CD14-positive monocyte (primary cell): ENCODE measurements around the gene EXOC4. TPM values are rescaled to one million over a fixed set of nuclear protein-coding genes. Genes with fewer than 3 reads are reported as not detected.

ENCODE experiments used
- DNase-seq, 3 donors: peaks; one replicate each; pipeline ENCODE4 v3.0.0-alpha.2; 2011 to 2022
- H2AFZ ChIP-seq: 2 replicates; pipeline ENCODE4 v1.6.0; 2012; ENCODE audit warnings: mild to moderate bottlenecking, low read depth, low read length, inconsistent platforms; ENCODE audit not compliant: insufficient read depth, poor library complexity, severe bottlenecking
- H3K27ac ChIP-seq, 2 donors: 1 replicate in 1 of 2; 2 replicates in 1 of 2; pipeline ENCODE4 v1.5.1; 2012 to 2013; ENCODE audit warnings: low read length in 2 of 2, control low read depth in 1 of 2, inconsistent platforms in 1 of 2, low read depth in 1 of 2, mild to moderate bottlenecking in 1 of 2
- H3K27me3 ChIP-seq, 2 donors: one replicate each; pipeline versions ENCODE4 v1.6.0 to v1.6.1; 2011 to 2013; ENCODE audit warnings: low read length in 2 of 2; ENCODE audit not compliant: control insufficient read depth in 2 of 2, insufficient read depth in 2 of 2
- H3K36me3 ChIP-seq, 2 donors: replicated peaks in 1 of 2; 1 replicate in 1 of 2; 2 replicates in 1 of 2; pipeline versions ENCODE4 v1.5.1 to v1.6.1; 2012 to 2013; ENCODE audit warnings: low read length in 2 of 2, control low read depth in 1 of 2, inconsistent platforms in 1 of 2, mild to moderate bottlenecking in 1 of 2; ENCODE audit not compliant: insufficient read depth in 2 of 2, control insufficient read depth in 1 of 2
- H3K4me1 ChIP-seq, 2 donors: 1 replicate in 1 of 2; 2 replicates in 1 of 2; pipeline versions ENCODE4 v1.5.1 to v1.6.1; 2012 to 2013; ENCODE audit warnings: low read length in 2 of 2, control low read depth in 1 of 2, inconsistent platforms in 1 of 2, mild to moderate bottlenecking in 1 of 2, moderate library complexity in 1 of 2; ENCODE audit not compliant: insufficient read depth in 2 of 2, control insufficient read depth in 1 of 2
- H3K4me2 ChIP-seq: replicated peaks from 2 replicates; pipeline ENCODE3; 2012; ENCODE audit warnings: low read length, moderate library complexity, mild to moderate bottlenecking; ENCODE audit not compliant: poor library complexity, severe bottlenecking; ENCODE audit errors: extremely low read depth
- H3K4me3 ChIP-seq, 3 experiments: fragments of 200-600 bp in 1 of 3; sonication (generic) in 1 of 3; replicated peaks in 1 of 3; 1 replicate in 2 of 3; 2 replicates in 1 of 3; pipeline ENCODE4 v1.5.1; 2011 to 2013; ENCODE audit warnings: low read length in 3 of 3, mild to moderate bottlenecking in 3 of 3, control low read depth in 2 of 3, low read depth in 2 of 3, inconsistent platforms in 1 of 3, moderate library complexity in 1 of 3
- H3K79me2 ChIP-seq: 2 replicates; pipeline ENCODE4 v1.6.0; 2012; ENCODE audit warnings: mild to moderate bottlenecking, control low read depth, inconsistent platforms, low read length, moderate library complexity; ENCODE audit not compliant: insufficient read depth
- H3K9ac ChIP-seq: 2 replicates; pipeline ENCODE4 v1.6.0; 2017; ENCODE audit warnings: low read length, mild to moderate bottlenecking; ENCODE audit not compliant: insufficient read depth, poor library complexity, severe bottlenecking
- H3K9me3 ChIP-seq, 2 donors: replicated peaks in 1 of 2; 1 replicate in 1 of 2; 2 replicates in 1 of 2; pipeline versions ENCODE4 v1.5.1 to v1.6.1; 2012 to 2013; ENCODE audit warnings: low read length in 2 of 2, control low read depth in 1 of 2; ENCODE audit not compliant: control insufficient read depth in 1 of 2, insufficient read depth in 1 of 2
- H4K20me1 ChIP-seq: 2 replicates; pipeline ENCODE4 v1.6.0; 2012; ENCODE audit warnings: mild to moderate bottlenecking, low read length, control low read depth, moderate library complexity; ENCODE audit not compliant: insufficient read depth
- H3K27ac Mint-ChIP-seq, 7 donors: one replicate each; pipeline ENCODE4 v1.8.0; 2020; ENCODE audit warnings: mild to moderate bottlenecking in 7 of 7, mixed read lengths in 7 of 7, moderate library complexity in 6 of 7, inconsistent platforms in 2 of 7
- H3K27me3 Mint-ChIP-seq, 3 donors: one replicate each; pipeline ENCODE4 v1.8.0; 2021 to 2022; ENCODE audit warnings: low read depth in 3 of 3, mild to moderate bottlenecking in 3 of 3, mixed read lengths in 3 of 3, moderate library complexity in 3 of 3, inconsistent platforms in 1 of 3
- H3K36me3 Mint-ChIP-seq, 2 donors: one replicate each; pipeline ENCODE4 v1.8.0; 2020; ENCODE audit warnings: mixed read lengths in 2 of 2, inconsistent platforms in 1 of 2, mild to moderate bottlenecking in 1 of 2
- H3K4me1 Mint-ChIP-seq: one replicate; pipeline ENCODE4 v1.8.0; 2020; ENCODE audit warnings: mild to moderate bottlenecking, mixed read lengths
- H3K4me3 Mint-ChIP-seq, 2 donors: one replicate each; pipeline ENCODE4 v1.8.0; 2020; ENCODE audit warnings: mild to moderate bottlenecking in 2 of 2, mixed read lengths in 2 of 2, moderate library complexity in 1 of 2
- H3K9me3 Mint-ChIP-seq, 7 donors: one replicate each; pipeline ENCODE4 v1.8.0; 2020 to 2022; ENCODE audit warnings: mixed read lengths in 7 of 7, mild to moderate bottlenecking in 6 of 7, moderate library complexity in 6 of 7, inconsistent platforms in 2 of 7
- WGBS: methylation state at CpG from one replicate; pipeline ENCODE4 v1.1.5; 2013; ENCODE audit warnings: missing lambda C conversion rate; ENCODE audit not compliant: insufficient coverage; 5-methylcytosine and 5-hydroxymethylcytosine counted together
- intact Hi-C, 2 donors: fragments of 100-400 bp; cut with micrococcal nuclease; formaldehyde crosslinking; loops; one replicate each; pipeline versions ENCODE4 v1.15.0 to v1.15.1; 2023
- polyA plus RNA-seq, 3 donors: library from polyadenylated mRNA; depleted of rRNA in 1 of 3; unstranded in 2 of 3; stranded (reverse) in 1 of 3; fragments of 300-500 nt in 2 of 3; fragments of >200 nt in 1 of 3; fragmentation: Illumina TruSeq in 2 of 3; gene quantifications; 1 replicate in 2 of 3; 2 replicates in 1 of 3; pipeline ENCODE4 v1.2.3, GENCODE V29; 2012 to 2021
- TF ChIP-seq, protein P1 (sequence below): fragments of 200-600 bp; IDR thresholded peaks from one replicate; pipeline ENCODE4 v1.8.0; 2022; ENCODE audit warnings: antibody characterized with exemption, mild to moderate bottlenecking

Gene EXOC4
- polyA plus RNA-seq, 3 donors, result 20.6 to 22.3 (median 22.3) TPM

- H3K27me3 Mint-ChIP-seq, result peaks cover 0 to 3% (median 0%) of the 10 kb centered on the region in 3 donors
- TF ChIP-seq, protein P1, sequence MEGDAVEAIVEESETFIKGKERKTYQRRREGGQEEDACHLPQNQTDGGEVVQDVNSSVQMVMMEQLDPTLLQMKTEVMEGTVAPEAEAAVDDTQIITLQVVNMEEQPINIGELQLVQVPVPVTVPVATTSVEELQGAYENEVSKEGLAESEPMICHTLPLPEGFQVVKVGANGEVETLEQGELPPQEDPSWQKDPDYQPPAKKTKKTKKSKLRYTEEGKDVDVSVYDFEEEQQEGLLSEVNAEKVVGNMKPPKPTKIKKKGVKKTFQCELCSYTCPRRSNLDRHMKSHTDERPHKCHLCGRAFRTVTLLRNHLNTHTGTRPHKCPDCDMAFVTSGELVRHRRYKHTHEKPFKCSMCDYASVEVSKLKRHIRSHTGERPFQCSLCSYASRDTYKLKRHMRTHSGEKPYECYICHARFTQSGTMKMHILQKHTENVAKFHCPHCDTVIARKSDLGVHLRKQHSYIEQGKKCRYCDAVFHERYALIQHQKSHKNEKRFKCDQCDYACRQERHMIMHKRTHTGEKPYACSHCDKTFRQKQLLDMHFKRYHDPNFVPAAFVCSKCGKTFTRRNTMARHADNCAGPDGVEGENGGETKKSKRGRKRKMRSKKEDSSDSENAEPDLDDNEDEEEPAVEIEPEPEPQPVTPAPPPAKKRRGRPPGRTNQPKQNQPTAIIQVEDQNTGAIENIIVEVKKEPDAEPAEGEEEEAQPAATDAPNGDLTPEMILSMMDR, result no peak
- H3K9ac ChIP-seq, result no peak overlapping the region
- H3K4me1 Mint-ChIP-seq, result peaks cover 9% of the 10 kb centered on the region
- DNase-seq, result no peak
- H3K4me2 ChIP-seq, result no peak overlapping the region
- H3K36me3 ChIP-seq, result peaks cover 19 to 55% of the 10 kb centered on the region in 2 donors
- intact Hi-C loops, result no loop called here
- 100% methylated on average over 1 of the region's 1 CpG for WGBS
- H3K79me2 ChIP-seq, result no peaks in the 10 kb centered on the region
- no peak overlapping the region for H3K4me3 ChIP-seq
- H3K4me1 ChIP-seq, result no peaks in the 10 kb centered on the region
- H2AFZ ChIP-seq, result no peak overlapping the region
- no peak overlapping the region for H3K27ac Mint-ChIP-seq
- no peaks in the 10 kb centered on the region for H3K27me3 ChIP-seq
- H4K20me1 ChIP-seq, result no peaks in the 10 kb centered on the region
- no peak overlapping the region for H3K27ac ChIP-seq
- H3K9me3 ChIP-seq, result no peaks in the 10 kb centered on the region
- no peaks in the 10 kb centered on the region for H3K9me3 Mint-ChIP-seq
- no peak overlapping the region for H3K4me3 Mint-ChIP-seq
- peaks cover 57 to 59% of the 10 kb centered on the region in 2 donors for H3K36me3 Mint-ChIP-seq
Measured at GRCh38 chr7:133288970-133289369, 36.1 kb downstream of the EXOC4 start.

DNA sequence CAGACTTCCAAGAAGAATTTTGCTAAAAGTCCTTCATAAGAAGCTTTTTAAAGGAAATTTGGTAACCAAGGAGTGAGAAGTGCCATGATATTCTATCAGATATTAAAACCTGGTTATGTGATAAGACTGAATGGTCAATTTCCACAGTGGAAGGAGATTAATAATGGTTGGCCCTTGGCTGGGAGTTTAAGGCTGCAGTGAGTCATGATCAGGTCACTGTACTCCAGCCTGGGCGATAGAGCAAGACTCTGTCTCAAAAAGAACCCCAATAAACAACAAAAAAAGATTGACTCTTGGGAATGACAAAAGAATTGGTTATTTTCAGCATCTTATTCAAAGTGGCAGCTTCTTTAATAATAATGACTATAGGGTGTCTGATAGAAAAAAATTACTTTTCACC lies 37.2 kb downstream of the EXOC4 start:
- no peak for DNase-seq
- Histone ChIP-seq H3K79me2 (no peaks in the 10 kb centered on the region), H3K36me3 (peaks cover 19 to 57% of the 10 kb centered on the region in 2 donors), H3K4me2 (no peak overlapping the region), H4K20me1 (no peaks in the 10 kb centered on the region), H3K9me3 (no peaks in the 10 kb centered on the region), H3K4me3 (no peak overlapping the region), H2AFZ (no peak overlapping the region), H3K9ac (no peak overlapping the region), H3K27ac (no peak overlapping the region), H3K4me1 (no peaks in the 10 kb centered on the region), H3K27me3 (no peaks in the 10 kb centered on the region)
- intact Hi-C loops, result no loop called here
- peaks cover 55% of the 10 kb centered on the region in 2 donors for H3K36me3 Mint-ChIP-seq
- H3K9me3 Mint-ChIP-seq, result no peaks in the 10 kb centered on the region
- peaks cover 0 to 3% (median 0%) of the 10 kb centered on the region in 3 donors for H3K27me3 Mint-ChIP-seq
- no CpG with 5 or more reads among the region's 1 CpG for WGBS
- no peak overlapping the region for H3K4me3 Mint-ChIP-seq
- H3K27ac Mint-ChIP-seq, result no peak overlapping the region
- TF ChIP-seq, protein P1, result no peak
- peaks cover 8% of the 10 kb centered on the region for H3K4me1 Mint-ChIP-seq
